ENCODE measurements around the gene DTX3L. TPM values are rescaled to one million over a fixed set of nuclear protein-coding genes. Genes with fewer than 3 reads are reported as not detected.

DTX3L gene
- total and polyA plus RNA-seq, 10 of the 15 experiments (the other 5 are each of a cell fraction or from before 2014, with no cell fraction given), result 9.9 to 41.4 (median 21.7) TPM

- peak; percentile 62; the same call in 1 of the 2 replicates for TF ChIP-seq ZNF217 (IDR thresholded peaks at IDR 0.05)
- peak; percentile 82; the same call in 1 of the 2 replicates for TF ChIP-seq CBX5 (IDR thresholded peaks at IDR 0.05; ENCODE audit: low read depth)
- TF ChIP-seq RELB (IDR thresholded peaks at IDR 0.05; ENCODE audit: low read depth), result peak; percentile 46; the same call in 1 of the 2 replicates
- no peak for TF ChIP-seq ZBTB33 (IDR thresholded peaks at IDR 0.05)
- TF ChIP-seq IRF4 (IDR thresholded peaks at IDR 0.05; ENCODE audit: low read depth, low read length), result no peak
- TF ChIP-seq CREM (IDR thresholded peaks at IDR 0.05; ENCODE audit: low read depth), result no peak
- TF ChIP-seq MTA3 (IDR thresholded peaks at IDR 0.05; ENCODE audit: borderline replicate concordance, low read length), result no peak
- TF ChIP-seq CREB1 (IDR thresholded peaks at IDR 0.05; ENCODE audit: low read depth), result no peak
- TF ChIP-seq ZZZ3 (IDR thresholded peaks at IDR 0.05; ENCODE audit: control insufficient read depth, insufficient read length, low read depth), result no peak
- no peak for TF ChIP-seq SUZ12 (IDR thresholded peaks at IDR 0.05; ENCODE audit: unreplicated experiment)
- no peak for TF ChIP-seq BHLHE40 (IDR thresholded peaks at IDR 0.05; ENCODE audit: borderline replicate concordance in 1 of 2, low read depth in 2 of 2, low read length in 1 of 2)
- TF ChIP-seq SMAD1 (IDR thresholded peaks at IDR 0.05; ENCODE audit: low read depth, partially characterized antibody), result no peak
- TF ChIP-seq NBN (IDR thresholded peaks at IDR 0.05), result 0 out of 2 replicates have a peak, but pooled peaks have one; percentile 46
- TF ChIP-seq ATF7 (IDR thresholded peaks at IDR 0.05; ENCODE audit: low read depth), result no peak
- no peak for TF ChIP-seq PKNOX1 (IDR thresholded peaks at IDR 0.05)
Observed at GRCh38 chr3:122582390-122582789, 18.3 kb downstream of the DTX3L start (continued).
